ENCODE data around the gene IRF1.
"Not testable (repeated sequence)": the region's sequence is repeated elsewhere in the genome, so short reads cannot be mapped to it uniquely, and the experiment has no call there.

Gene IRF1

GRCh38 chr5:132490484-132491367, at the start of gene IRF1:
Gene IRF1 (minus strand): TSS chr5:132490773. CDS start chr5:132489478, 1,295 bp downstream.
- DNase-seq: peak; percentile 98

GRCh38 chr5:132540149-132540548, 49.6 kb upstream of the IRF1 start:
- no peak for DNase-seq

- no peak for DNase-seq
Observed at GRCh38 chr5:132539716-132540115, 49.1 kb upstream of the IRF1 start.

- DNase-seq: no peak
Observed at GRCh38 chr5:132530946-132531345, 40.4 kb upstream of the IRF1 start.

GRCh38 chr5:132528866-132529634, 38.5 kb upstream of the IRF1 start:
- DNase-seq: no peak

- no peak for DNase-seq
Observed at GRCh38 chr5:132528021-132528420, 37.4 kb upstream of the IRF1 start.

- no peak for DNase-seq
Observed at GRCh38 chr5:132526974-132527564, 36.5 kb upstream of the IRF1 start.

- DNase-seq: peak; percentile 23
Observed at GRCh38 chr5:132526290-132526973, 35.9 kb upstream of the IRF1 start.

GRCh38 chr5:132525299-132525724, 34.7 kb upstream of the IRF1 start:
- no peak for DNase-seq

GRCh38 chr5:132524877-132525276, 34.3 kb upstream of the IRF1 start:
- not testable (repeated sequence) for DNase-seq

- DNase-seq: not testable (repeated sequence)
Observed at GRCh38 chr5:132522067-132522466, 31.5 kb upstream of the IRF1 start.

- not testable (repeated sequence) for DNase-seq
Observed at GRCh38 chr5:132513618-132514336, 23.2 kb upstream of the IRF1 start.

GRCh38 chr5:132510076-132510475, 19.5 kb upstream of the IRF1 start:
- no peak for DNase-seq

GRCh38 chr5:132506094-132506692, 15.6 kb upstream of the IRF1 start:
- no peak for DNase-seq

- no peak for DNase-seq
Observed at GRCh38 chr5:132505641-132506040, 15.1 kb upstream of the IRF1 start.

GRCh38 chr5:132504746-132505145, 14.2 kb upstream of the IRF1 start:
- no peak for DNase-seq

- DNase-seq: no peak
Observed at GRCh38 chr5:132503244-132503643, 12.7 kb upstream of the IRF1 start.

GRCh38 chr5:132501961-132502931, 11.7 kb upstream of the IRF1 start:
- no peak for DNase-seq

GRCh38 chr5:132501629-132501956, 11.0 kb upstream of the IRF1 start:
- DNase-seq: no peak

GRCh38 chr5:132500931-132501628, 10.5 kb upstream of the IRF1 start:
- DNase-seq: peak; percentile 77
